HuH-7 (cell line): ENCODE data around the gene OGN.

Source experiments
- DNase-seq: peaks from one replicate; pipeline ENCODE4 v3.0.0; 2011; ENCODE audit warnings: low spot score

The OGN gene

GRCh38 chr9:92405818-92406217 lies 1.4 kb upstream of the OGN start:
- DNase-seq, result no peak

- DNase-seq, result no peak
Observed at GRCh38 chr9:92402826-92403745, 1.3 kb downstream of the OGN start.

- no peak for DNase-seq
Observed at GRCh38 chr9:92402360-92402759, 2.0 kb downstream of the OGN start.

GRCh38 chr9:92397853-92398252 lies 6.5 kb downstream of the OGN start:
- no peak for DNase-seq

- DNase-seq, result no peak
Observed at GRCh38 chr9:92395617-92396016, 8.8 kb downstream of the OGN start.

DNA sequence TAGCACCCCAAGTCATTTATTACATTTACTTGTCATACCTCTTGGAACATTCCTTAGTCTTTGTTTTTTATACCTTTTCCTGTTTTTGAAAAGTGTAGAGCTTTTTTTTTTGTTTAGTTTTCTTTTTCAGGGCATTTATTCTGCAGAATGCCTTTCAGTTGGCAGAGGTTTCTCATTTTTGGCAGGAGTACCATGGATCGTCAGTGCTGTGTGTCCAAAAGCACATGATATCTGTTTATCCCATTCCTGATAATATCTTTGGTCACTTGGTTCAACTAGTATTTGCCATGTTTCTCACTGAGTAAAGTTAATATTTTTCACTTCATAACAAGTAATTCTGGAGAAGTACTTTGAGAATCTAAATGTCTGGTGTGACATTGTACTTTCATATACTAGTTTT lies 10.7 kb downstream of the OGN start:
- no peak for DNase-seq

- DNase-seq, result no peak
Observed at GRCh38 chr9:92392690-92393089, 11.7 kb downstream of the OGN start.

- DNase-seq, result no peak
Observed at GRCh38 chr9:92385953-92386352, 18.4 kb downstream of the OGN start.

DNA sequence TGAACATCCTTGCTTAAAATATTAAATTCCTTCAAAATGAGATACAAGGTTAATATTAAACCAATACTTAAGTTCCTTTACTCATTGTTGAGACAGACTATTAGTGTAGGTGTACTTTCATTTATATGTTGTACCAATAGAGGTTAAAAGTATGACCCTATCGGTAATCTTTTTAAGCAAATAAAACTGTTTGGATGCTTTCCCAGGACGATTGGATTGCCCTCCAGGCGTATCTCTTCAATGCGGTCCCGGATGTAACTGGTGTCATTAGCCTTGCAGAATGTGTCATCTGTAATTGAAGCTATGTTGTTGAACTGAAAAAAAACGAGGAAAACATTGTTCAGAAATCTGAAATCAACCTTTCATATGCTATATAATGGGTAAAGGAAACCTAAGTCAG lies 18.9 kb downstream of the OGN start:
- DNase-seq, result no peak

GRCh38 chr9:92385001-92385400 lies 19.4 kb downstream of the OGN start:
- no peak for DNase-seq

DNA sequence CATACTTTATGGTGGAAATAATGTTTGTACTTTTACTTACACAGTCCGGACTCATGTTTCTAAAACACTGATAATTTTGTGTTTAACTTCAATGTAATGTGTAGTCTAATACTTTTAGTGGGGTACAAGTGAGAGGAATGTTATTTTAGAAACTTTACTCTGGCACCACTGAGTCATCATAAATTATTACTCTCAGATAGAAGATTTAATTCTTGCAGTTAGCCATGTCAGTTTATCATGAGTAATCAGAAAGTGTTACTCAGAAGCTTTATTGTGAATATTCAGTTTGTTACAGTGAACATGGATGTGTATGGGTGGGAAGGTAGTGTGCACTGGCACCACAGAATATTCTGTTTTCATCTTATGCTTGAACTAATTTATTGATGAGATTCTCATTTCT lies 20.0 kb downstream of the OGN start:
- no peak for DNase-seq

DNA sequence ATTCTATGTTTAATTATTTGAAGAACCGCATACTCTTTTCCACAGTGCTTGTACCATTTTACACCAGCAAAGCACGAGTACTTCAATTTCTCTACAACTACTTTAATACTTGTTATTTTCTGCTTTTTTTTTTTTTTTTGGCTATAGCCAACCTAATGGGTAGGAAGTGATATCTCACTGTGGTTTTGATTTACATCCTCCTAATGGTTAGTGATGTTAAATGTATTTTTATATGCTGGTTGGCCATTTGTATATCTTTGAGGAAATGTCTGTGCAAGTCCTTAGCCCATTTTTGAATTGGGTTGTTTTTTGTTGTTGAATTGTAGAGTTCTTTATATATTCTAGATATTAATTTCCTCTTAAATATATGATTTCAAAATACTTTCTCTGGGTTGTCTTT lies 22.6 kb downstream of the OGN start:
- DNase-seq, result no peak

DNA sequence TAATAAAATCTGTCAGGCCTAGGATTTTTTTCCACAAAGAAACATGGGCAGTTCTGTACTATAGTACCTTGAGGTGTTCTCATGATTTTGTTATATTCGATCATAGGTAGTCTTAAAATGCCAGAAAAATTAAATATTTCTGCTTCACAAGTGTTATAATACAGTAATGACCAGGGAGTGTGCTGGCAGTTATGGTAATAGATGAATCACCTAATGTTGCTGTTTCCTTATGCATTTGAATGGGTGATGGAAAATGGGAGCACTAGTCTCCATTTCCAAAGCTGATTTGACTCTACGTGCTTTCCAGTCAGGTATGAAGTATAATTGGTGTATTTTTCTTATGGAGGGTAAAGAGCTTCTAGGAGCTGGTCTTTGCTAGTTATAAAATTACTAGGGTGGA lies 23.8 kb downstream of the OGN start:
- no peak for DNase-seq

DNA sequence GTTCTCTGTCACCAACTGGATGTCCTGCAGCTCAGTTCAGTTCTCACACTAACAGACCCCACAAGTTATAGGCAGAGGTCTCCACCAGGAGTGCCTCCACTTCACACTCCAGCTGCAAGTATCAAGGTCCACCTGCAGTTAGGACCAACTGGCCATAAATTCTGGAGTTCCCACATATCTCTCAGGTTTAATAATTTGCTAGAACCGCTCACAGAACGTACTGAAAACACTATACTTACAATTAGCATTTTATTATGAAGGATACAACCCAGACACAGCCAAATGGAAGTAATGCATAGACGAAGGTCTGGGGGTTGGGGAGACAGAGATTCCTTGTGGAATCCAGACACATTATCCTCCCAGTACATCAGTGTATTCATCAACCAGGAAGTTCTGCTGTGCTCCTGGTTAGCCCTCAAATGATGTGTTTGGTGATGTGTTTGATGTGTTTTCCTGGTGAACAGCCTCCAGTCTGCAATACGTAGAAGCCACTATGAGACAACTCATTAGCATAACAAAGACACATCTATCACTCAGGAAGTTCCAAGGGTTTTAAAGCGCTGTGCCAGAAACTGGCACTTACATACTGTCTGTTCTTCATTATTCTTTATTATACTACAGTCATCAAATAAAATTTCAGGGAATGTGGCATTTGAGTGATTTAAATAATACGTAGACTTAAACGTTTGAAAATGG lies 25.4 kb downstream of the OGN start:
- DNase-seq, result peak; percentile 22

- DNase-seq, result no peak
Observed at GRCh38 chr9:92377876-92378275, 26.5 kb downstream of the OGN start.

GRCh38 chr9:92373167-92373566 lies 31.2 kb downstream of the OGN start:
- no peak for DNase-seq

DNA sequence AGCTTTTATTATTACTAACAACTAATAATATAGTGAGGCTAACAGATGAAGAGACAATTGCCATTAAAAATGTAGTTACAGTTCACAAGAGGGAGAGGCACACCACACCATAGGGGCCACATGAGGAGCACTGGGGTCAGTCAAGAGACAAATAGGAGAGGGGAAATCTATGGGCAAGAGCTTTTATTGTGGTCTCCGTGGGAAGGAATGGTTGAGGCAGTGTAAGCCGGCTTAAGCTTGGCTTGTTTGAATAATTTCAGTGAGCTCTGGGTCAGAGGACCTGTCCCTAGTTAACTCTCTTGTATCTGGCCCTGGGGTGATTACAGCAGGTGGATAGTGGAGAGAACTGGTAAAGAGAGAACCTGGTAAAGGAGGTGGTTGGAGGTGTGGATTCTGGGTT lies 35.3 kb downstream of the OGN start:
- no peak for DNase-seq

- no peak for DNase-seq
Observed at GRCh38 chr9:92360083-92360482, 44.3 kb downstream of the OGN start.

GRCh38 chr9:92359394-92359995 lies 44.9 kb downstream of the OGN start:
- DNase-seq, result no peak

DNA sequence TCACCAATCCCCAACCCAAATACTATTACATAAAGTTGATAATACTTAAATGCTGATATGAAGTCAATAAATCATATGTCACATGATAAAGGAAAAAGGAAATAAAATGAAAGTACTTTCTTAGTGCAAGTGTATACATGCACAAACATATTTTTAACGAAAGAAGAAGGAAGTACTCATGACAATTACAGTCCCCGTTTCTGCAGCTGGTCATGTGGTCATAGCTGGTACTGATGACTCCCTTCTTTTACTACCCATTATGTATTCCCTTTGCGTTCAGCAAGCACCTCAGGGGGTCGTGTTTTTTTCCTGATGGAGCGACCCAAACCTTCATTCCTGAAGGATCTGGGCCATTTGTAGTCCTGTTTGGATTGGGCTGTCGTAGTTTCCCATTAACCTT lies 51.3 kb downstream of the OGN start:
- DNase-seq, result no peak

DNA sequence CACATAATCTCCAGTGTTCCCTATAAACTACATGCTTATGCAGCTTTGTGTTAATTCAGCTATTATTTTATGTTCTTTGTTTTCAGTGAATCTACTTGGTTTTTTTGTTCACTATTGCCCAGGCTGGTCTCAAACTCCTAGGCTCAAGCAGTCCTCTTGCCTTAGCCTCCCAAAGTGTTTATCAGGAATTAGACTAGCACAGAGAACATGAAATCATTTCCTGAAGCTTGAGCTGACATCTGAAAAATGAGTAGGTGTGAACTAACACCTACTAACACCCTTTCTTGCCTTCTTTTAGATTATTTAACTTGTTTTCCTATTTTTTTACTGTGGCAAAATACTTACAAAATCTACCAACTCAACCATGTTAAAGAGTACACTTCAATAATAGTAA lies 53.6 kb downstream of the OGN start:
- DNase-seq, result no peak

- DNase-seq, result no peak
Observed at GRCh38 chr9:92349771-92350739, 54.3 kb downstream of the OGN start.
